Stimulated activated CD8-positive, alpha-beta memory T cell treated with anti-CD3 and anti-CD28 coated beads, Interleukin-7, amount 100 ng/mL, for 48 hours (primary cell): ENCODE data around the gene CPXCR1.
"Not testable (repeated sequence)": the region's sequence is repeated elsewhere in the genome, so short reads cannot be mapped to it uniquely, and the experiment has no call there.

Experiments used
- DNase-seq, 2 donors: peaks; one replicate each; pipeline ENCODE4 v3.0.0-alpha.2; 2020; ENCODE audit warnings: low read depth in 1 of 2; ENCODE audit errors: extremely low read depth in 1 of 2

Gene CPXCR1

GRCh38 chrX:88746925-88747324, at the start of gene CPXCR1:
CPXCR1 (plus strand) TSS chrX:88747225; CDS start chrX:88753415, 6,190 bp downstream.
- DNase-seq: no peak

GRCh38 chrX:88735835-88736234, 11.2 kb upstream of the CPXCR1 start:
- DNase-seq: no peak

GRCh38 chrX:88746215-88746614, 810 bp upstream of the CPXCR1 start:
- not testable (repeated sequence) for DNase-seq

GRCh38 chrX:88752339-88752738, 5.3 kb downstream of the CPXCR1 start:
- not testable (repeated sequence) for DNase-seq

- DNase-seq: no peak
Observed at GRCh38 chrX:88789825-88790224, 42.8 kb downstream of the CPXCR1 start.
